SK-N-MC (cell line): ENCODE results near the gene TAF3.

Experiments
- EZH2 ChIP-seq: fragments of 200-600 bp; sonication (generic); IDR thresholded peaks from one replicate; pipeline ENCODE4 v1.6.1; 2017; ENCODE audit warnings: antibody characterized with exemption
- FOXP2 ChIP-seq: optimal IDR thresholded peaks from 2 replicates; pipeline ENCODE3; 2011; ENCODE audit warnings: mild to moderate bottlenecking, moderate library complexity; ENCODE audit not compliant: insufficient read depth; ENCODE audit errors: extremely low read length, control extremely low read depth
- POLR2AphosphoS5 ChIP-seq: IDR thresholded peaks from 2 replicates; pipeline ENCODE4 v1.6.1; 2012; ENCODE audit warnings: mild to moderate bottlenecking, low read depth, low read length, borderline replicate concordance

DNA sequence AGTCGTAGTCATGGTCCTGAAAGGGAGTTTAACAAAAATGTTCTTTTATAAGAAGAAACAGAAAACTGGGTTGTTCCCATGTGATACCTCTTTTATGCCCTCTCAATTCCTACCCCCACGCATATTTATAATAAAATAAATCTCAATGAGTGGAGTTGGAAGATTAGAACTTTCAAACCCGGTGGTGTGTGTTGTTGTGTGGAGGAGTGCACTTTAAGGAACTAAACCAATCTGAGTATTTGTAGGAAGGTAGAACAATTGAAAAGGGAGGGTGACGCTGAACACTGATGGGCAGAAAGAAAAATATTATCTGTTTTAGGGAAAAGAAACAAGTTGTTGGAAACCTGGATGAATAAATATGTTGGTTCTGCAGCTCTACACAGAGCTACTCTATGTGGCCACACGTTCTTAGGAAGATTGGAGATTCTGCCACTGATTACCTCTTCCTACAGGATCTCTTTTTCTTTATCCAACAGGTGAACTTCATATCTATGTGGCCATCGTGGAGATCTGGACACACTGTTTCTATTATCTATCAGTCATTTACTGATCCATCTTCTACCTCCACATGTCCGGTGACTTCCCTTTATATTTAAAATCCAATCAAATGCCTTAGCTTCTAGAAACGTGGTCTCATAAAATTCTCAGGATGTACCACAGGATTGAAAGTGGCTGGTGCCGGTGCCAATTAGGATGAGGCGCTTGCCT is 223.1 kb downstream of the TAF3 start:
- no peak for TF ChIP-seq EZH2
- no peak for TF ChIP-seq FOXP2
- TF ChIP-seq POLR2AphosphoS5 = no peak
